Frontal cortex (tissue), 4 donors: ENCODE measurements around the gene CES2. TPM values are rescaled to one million over a fixed set of nuclear protein-coding genes. Genes with fewer than 3 reads are reported as not detected.
"Not testable (repeated sequence)": the region's sequence is repeated elsewhere in the genome, so short reads cannot be mapped to it uniquely, and the experiment has no call there.

Experiments used
- DNase-seq, 2 donors: peaks; one replicate each; pipeline ENCODE4 v3.0.0; 2012; ENCODE audit warnings: low spot score in 2 of 2
- FAIRE-seq: peaks from 2 replicates; lab custom pipeline; 2012; peaks lifted over from hg19 to GRCh38; lab: Jason Lieb, UNC
- total RNA-seq: library from RNA; depleted of rRNA; stranded (reverse); fragments of >200 nt; gene quantifications from one replicate; pipeline ENCODE4 v1.2.3, GENCODE V29; 2014
- donor health status: control.
- donor health status: control.
- donor health status: control.

CES2 gene
- total RNA-seq, 1 donor from 2014 or later = 22.8 TPM

DNA sequence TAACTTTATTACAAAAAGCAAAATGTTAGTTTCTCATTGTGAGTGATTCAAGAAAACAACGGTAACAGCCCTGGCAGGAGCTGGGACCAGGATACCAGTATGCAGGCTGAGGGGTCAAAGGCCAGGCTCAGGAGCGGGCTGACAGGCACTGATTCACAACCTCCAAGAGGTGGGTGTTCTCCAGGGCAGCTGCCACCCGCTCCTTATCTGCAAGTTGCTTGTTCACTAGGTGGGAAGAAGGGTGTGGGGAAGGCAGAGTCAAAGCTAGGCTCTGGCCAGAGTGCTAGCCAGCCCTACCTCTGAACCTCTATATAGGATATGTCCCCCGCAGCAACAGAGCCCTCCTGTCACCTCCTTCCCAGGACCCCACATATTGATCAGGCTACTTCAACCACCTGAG lies 3.2 kb upstream of the CES2 start:
- no peak for FAIRE-seq

DNA sequence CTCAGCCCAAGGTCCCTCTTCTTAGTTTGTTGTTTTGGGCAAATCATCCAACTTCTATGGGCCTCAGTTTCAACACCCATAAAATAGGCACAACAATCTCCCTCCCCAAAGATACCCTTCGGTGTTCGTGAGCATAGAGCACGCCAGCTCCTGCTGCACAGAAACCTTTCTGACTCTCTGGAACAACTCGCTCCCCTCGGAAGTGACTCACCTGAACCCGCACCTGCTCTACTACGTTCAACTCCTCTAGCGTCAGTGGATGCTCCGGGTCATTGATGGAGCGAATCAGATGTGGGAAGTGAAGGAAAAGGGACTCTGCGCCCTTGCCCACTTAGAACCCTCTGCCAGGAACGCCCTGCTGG lies 1.6 kb upstream of the CES2 start:
- FAIRE-seq (no peak), DNase-seq (no peak)

More for the DNA sequence above, 3.2 kb upstream of the CES2 start:
- no peak for DNase-seq

DNA sequence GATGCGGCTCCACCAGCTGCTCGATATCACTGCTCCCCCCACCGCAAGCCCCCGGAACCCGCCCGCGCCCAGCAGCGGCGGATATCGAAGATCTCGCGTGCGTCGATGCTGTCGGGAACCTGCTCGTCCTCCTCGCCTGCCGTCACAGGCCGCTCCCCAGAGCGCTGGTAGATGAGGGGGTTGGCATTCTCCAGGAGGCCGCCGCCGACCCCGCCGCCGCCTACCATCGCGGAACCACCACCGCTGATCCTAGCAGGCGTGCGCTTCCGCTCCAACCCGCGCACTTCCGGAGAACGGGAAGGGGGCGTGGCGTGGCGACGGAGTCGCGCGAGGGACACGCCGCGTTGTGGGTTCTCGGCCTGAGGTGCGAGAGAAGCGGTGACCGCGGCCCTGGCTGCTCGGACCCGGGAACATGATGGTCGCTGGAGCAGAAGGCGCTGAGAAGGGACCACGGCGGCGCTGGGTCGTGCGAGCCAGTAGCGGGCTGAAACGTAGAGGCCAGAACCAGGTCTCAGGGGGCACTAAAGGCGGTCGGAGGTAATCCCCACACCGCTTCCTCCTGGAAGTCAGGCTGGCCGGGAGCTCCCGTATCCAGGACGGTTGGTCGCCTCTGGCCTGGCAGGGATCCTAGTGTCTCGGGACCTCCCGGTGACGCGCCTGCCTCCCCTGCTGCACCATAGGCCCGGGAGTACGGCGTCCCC lies 1.0 kb upstream of the CES2 start, which contains the start of gene CIAO2B:
TSS of gene CIAO2B (minus strand) at position 265 of the 701 bp plus-strand sequence. CDS start at position 227, 38 bp downstream.
- FAIRE-seq = no peak
- peak; percentile 91 to 93 for DNase-seq

DNA sequence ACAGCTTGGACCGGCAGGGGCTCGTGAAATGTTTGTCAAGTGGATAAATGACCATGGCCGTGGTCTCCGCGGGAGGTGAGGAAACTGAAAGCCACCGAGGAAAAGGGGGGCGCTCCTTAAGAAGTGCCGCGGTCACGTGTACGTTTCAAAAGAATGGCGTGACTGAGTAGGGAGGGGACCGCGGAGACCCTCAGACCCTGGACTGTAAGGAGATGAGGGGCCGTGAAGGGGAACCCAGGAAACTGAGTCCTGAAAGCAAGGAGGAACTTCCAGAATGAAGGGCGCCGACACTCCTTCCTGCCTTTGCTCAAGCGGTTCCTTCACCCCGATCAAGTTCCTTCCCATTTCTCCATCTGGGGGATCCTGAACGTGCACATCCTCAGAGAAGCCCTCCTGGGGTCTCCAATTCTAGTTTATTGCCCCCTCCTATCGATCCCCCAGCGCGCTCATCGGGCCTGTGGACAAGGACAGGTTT lies 440 bp upstream of the CES2 start:
- not testable (repeated sequence) for FAIRE-seq, DNase-seq

DNA sequence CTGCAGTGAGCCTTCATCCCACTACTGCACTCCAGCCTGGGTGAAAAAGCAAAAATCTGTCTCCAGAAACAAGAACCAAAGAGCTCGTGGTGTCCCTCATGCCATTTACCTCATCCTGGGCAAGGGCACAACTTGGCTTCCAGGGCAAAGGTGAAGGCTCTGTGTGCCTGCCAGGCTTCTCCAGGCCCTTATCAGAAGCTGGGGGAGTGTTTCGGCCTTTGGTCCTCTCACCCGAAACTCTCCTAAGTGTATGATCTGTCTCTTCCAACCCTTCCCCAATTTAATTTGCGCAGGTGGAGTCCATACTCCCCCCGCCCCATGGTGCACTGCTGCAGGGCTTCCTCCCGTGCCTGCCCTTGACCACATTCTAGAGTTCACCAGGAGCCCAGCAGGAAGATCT lies 1.1 kb downstream of the CES2 start:
- FAIRE-seq = no peak
- DNase-seq = no peak

DNA sequence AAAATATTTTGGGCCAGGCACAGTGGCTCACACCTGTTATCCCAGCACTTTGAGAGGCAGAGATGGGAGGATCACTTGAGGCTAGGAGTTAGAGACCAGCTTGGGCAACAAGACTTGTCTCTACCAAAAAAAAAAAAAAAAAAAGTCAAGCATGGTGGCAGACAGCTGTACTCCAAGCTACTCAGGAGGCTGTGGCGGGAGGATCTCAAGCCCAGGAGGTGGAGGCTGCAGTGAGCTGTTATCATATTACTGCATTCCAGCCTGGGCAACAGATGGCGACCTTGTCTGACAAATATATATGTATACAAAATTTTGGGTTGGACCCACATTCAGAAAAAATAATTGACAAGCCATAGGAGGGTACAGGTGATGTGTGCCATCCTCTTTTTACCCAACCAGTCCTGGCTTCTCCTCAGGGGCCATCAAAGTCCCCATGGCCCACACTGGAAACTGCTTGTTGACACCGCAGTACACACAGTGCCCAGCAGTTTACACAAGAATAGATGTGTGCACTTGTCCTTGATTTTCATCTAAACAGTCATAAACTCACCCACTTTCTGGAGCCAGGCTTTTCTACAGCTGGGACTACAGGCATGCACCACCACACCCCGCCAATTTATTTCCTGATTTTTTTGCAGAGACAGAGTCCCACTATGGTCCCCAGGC lies 1.7 kb downstream of the CES2 start:
- FAIRE-seq (no peak), DNase-seq (no peak)

DNA sequence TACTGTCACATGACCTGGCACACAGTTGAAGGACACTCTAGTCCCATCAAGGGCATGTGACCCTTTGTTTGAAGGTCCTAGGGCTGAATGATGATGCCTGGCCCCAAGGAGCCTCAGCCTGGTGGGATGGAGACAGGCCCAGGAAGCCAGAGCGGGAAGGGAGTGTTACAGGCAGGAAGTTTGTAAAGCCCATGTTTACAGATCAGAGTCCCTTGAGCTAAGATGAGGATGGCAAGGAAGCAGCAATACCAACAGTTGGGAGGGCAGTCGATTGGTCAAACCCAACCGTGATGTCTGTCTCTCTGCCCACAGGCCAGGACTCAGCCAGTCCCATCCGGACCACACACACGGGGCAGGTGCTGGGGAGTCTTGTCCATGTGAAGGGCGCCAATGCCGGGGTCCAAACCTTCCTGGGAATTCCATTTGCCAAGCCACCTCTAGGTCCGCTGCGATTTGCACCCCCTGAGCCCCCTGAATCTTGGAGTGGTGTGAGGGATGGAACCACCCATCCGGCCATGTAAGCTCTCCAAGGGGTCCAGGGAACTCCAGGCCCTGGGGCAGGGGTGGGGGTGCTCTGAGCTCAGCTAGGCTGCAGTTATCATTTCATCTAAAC lies 2.5 kb downstream of the CES2 start:
- DNase-seq (no peak), FAIRE-seq (no peak)

DNA sequence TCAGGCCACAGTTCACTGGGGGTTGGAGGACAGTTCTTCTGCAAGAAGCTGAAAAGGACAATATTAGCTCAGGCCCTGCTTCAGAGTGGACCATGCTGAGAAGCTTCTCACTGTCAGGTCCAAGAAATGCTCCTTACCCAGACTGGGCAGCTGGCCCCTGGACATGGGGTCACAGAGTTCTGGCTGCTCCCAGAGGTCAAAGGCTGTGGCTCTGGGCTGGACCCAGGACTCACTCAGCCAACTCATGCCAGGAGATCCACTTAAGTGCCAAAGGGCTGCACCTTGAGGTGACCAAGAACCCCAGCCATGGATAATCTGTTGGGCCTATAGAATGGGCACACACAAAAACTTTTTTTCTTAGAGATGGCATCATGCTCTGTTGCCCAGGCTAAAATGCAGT lies 4.0 kb downstream of the CES2 start:
- FAIRE-seq (no peak), DNase-seq (no peak)

DNA sequence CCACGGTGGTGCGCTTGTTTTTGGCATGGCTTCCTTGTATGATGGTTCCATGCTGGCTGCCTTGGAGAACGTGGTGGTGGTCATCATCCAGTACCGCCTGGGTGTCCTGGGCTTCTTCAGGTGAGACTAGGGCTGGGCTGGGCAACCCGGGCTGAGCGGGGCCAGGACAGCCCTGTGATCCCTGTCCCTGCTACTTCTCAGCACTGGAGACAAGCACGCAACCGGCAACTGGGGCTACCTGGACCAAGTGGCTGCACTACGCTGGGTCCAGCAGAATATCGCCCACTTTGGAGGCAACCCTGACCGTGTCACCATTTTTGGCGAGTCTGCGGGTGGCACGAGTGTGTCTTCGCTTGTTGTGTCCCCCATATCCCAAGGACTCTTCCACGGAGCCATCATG lies 4.9 kb downstream of the CES2 start:
- DNase-seq (no peak), FAIRE-seq (no peak)

DNA sequence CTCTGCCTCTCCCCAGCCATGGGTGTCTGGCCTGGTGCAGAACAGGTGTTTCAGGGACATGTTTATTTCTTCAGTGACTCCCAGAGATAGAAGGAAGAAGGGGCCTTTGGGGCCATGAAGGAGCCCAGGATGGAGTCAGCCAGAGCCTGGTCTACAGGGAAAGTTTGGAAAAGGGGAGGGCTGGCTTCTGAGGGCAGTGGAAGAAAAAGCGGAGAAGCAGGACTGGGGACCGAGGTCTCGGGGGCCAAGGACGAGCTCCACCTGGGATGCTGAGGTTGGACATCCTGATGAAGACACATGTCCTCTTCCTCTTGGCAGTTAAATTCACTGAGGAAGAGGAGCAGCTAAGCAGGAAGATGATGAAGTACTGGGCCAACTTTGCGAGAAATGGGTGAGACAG lies 7.7 kb downstream of the CES2 start:
- FAIRE-seq (no peak), DNase-seq (no peak)

DNA sequence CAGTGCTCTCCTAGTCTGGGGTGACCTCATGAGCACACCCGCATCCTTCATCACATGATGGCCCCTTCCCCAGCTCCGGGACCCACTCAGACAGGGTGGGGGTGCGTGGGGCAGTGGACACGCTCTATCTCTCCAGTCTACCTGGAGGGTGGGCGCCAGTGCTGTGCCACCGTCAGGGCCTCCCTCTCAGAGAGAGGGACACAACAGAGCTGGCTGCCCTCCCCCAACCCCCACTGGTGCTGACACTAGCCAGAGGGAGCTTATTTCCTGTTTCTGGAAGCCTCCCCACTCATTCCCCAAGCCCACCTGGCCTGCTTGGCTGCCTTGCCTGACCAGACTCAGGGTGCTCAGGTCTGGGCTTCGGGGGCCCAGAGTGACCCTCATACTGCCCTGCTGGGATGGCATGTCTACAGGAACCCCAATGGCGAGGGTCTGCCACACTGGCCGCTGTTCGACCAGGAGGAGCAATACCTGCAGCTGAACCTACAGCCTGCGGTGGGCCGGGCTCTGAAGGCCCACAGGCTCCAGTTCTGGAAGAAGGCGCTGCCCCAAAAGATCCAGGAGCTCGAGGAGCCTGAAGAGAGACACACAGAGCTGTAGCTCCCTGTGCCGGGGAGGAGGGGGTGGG lies 8.2 kb downstream of the CES2 start:
- DNase-seq = no peak
- FAIRE-seq = no peak

DNA sequence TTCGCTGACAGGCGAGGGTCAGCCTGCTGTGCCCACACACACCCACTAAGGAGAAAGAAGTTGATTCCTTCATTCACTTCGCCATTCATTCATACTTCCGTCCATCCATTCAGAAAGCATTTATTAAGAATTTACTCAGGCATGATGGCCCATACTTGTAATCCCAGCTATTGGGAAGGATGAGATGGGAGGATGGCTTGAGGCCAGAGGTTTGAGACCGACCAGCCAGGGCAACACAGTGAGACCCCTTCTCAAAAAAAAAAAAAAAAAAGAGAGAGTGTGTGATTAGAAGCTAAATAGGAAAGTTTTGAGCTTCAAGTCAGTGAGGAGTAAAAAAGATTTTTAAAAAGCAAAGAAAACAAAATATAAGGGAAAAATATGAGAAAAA lies 8.7 kb downstream of the CES2 start:
- FAIRE-seq (no peak), DNase-seq (no peak)

DNA sequence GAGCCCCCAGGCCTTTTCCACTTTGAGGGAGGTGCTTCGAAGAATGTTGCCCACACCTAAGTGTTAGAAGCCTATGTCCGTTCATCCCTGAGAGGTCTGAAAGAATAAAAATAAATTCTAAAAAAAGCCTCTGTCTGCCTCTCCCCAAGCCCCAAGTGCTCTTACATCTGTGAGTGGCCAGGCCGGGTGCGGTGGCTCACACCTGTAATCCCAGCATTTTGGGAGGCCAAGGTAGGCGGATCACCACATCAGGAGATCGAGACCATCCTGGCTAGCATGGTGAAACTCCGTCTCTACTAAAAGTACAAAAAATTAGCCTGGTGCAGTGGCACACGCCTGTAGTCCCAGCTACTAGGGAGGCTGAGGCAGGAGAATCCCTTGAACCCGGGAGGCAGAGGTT lies 9.7 kb downstream of the CES2 start:
- not testable (repeated sequence) for DNase-seq, FAIRE-seq

DNA sequence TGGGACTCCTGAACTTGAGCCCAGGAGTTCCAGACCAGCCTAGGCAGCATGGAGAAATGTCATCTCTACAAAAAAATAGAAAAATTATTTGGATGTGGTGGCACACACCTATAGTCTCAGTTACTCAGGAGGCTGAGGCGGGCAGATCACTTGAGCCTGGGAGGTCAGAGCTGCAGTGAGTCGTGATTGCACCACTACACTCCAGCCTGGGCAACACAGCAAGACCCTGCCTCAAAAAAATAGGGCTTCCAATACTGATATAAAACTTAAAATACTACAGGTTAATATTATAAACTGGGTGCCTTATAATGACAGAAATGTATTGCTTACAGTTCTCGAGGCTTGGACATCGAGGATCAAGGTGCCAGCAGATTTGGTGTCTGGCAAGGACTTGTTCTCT lies 10.6 kb downstream of the CES2 start:
- FAIRE-seq (no peak), DNase-seq (no peak)

DNA sequence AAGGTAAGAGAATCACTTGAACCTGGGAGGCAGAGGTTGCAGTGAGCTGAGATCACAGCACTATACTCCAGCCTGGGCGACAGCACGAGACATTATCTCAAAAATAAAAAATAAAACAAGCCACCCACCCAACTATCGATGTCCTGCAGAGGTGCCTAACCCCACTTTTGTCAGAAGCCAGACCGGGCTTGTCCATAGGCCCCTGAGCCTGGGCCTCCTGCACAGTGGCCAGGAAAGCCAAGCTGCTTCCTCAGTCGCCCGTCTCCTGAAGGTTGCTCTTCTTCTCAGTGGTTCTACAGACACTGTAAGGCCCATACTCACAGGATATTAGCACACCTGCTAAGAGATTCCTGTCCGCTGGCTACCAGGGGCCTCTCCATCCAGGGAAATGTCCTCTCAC lies 11.2 kb downstream of the CES2 start:
- FAIRE-seq (no peak), DNase-seq (no peak)

DNA sequence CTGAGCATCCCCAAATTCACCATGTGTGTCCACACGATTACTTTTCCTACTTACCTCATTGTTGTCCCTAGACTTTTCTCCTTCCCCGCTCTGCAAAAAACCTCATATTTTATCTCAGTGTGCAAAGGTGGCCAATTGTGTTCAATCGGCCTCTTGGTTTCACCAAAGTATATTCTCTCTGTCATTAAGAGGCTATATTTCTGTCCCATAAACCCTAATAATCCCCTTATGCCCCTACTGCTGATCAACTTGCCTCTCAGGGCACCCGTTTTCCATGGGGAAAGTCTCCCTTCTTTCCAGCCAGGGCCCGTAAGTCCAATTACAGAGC lies 11.6 kb downstream of the CES2 start:
- DNase-seq (no peak), FAIRE-seq (no peak)

DNA sequence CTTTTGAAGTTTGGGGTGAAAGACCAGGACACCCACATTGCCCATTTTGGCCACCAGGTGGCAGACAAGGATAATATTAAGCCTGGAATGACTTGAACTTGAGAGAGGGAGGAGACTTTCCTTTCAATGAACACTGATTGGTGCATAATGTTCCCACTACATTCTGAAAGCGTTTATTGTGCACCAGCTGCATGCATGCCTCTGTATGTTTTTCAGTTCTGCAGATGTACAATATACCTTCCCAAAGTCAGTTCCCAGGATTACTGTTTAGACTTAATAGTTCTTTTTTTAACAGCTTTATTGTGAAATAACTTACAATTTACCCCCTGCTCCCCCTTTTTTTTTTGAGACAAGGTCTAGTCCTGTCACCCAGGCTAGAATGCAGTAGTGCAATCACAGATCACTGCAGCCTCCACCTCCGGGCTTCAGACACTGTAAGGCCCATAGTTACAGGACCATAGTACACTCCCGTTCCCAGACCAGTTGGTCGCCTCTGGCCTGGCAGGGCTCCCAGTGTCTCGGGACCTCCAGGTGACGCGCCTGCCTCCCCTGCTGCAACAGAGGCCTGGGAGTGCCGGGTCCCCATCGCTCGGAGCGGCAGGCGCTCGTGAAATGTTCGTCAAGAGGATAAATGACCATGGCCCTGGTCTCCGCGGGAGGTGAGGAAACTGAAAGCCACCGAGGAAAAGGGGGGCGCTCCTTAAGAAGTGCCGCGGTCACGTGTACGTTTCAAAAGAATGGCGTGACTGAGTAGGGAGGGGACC lies 12.2 kb downstream of the CES2 start:
- peak; percentile 21 for FAIRE-seq
- peak; percentile 77 to 89 for DNase-seq

DNA sequence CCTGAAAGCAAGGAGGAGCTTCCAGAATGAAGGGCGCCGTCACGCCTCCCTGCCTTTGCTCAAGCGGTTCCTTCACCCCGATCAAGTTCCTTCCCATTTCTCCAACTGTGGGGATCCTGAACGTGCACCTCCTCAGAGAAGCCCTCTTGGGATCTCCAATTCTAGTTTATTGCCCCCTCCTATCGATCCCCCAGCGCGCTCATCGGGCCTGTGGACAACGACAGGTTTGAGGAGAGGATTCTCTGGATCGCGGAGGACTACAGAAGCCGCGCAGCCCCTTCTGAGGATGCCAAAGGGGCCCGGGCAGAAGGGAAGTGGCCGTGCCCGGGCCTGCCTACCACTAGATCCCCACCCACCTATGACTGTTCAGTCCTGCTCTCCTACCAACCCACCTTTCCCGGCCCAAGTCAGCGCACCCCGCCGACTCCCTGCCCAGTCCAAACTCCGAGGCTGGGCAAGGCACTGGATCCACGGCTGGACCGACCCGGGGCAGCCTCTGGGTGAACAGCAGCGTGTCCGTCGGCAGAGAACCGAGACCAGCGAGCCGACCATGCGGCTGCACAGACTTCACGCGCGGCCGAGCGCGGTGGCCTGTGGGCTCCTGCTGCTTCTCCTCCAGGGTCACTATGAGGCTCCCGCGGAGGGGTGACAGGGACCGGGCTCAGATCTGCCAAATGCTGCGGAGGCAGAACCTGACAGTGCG lies 13.0 kb downstream of the CES2 start:
- FAIRE-seq (no peak), DNase-seq (no peak)

DNA sequence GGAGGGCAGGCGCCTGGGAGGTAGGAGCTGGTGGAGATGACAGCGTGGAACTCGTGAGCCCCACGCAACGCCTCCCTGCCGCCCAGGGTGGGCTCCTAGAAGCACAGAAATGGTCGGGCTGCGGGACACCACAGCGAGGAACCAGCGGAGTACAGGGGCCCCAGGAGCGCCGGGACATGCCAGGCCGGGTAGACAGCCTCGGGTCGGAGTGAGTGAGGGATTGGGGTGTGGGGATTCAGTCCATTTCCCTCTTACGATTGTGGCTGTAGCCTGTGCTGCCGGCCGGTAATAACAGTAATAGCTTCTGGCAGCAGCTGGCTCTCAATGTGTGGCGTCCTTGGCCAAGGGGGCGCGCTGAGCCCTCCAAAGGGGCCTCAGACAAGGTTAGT lies 13.5 kb downstream of the CES2 start:
- DNase-seq (no peak), FAIRE-seq (no peak)

DNA sequence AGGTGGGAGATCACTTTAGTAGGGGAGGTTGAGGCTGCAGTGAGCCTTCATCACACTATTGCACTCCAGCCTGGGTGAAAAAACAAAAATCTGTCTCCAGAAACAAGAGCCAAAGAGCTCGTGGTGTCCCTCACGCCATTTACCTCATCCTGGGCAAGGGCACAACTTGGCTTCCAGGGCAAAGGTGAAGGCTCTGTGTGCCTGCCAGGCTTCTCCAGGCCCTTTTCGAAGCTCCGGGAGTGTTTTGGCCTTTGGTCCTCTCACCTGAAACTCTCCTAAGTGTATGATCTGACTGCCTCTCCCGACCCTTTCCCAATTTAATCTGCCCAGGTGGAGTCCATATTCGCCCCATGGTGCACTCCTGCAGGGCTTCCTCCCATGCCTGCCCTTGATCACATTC lies 14.2 kb downstream of the CES2 start:
- DNase-seq (no peak), FAIRE-seq (no peak)
